GDM1 (cell line): Measurements from ENCODE around the gene BARX2.

Source experiments
- DNase-seq: peaks from one replicate; lab custom pipeline; 2025; lab: John Stamatoyannopoulos, UW

BARX2 gene

GRCh38 chr11:129402206-129403171 lies 26.8 kb downstream of the BARX2 start:
- DNase-seq, result no peak

GRCh38 chr11:129404731-129405130 lies 29.1 kb downstream of the BARX2 start:
- DNase-seq, result no peak

GRCh38 chr11:129408865-129409444 lies 33.3 kb downstream of the BARX2 start:
- DNase-seq, result no peak

- no peak for DNase-seq
Measured at GRCh38 chr11:129410395-129410960, 34.8 kb downstream of the BARX2 start.

GRCh38 chr11:129412494-129412893 lies 36.8 kb downstream of the BARX2 start:
- DNase-seq, result no peak

- no peak for DNase-seq
Measured at GRCh38 chr11:129414144-129414872, 38.7 kb downstream of the BARX2 start.

- no peak for DNase-seq
Measured at GRCh38 chr11:129416080-129416820, 40.6 kb downstream of the BARX2 start.

GRCh38 chr11:129417458-129417857 lies 41.8 kb downstream of the BARX2 start:
- no peak for DNase-seq

GRCh38 chr11:129418039-129418438 lies 42.4 kb downstream of the BARX2 start:
- DNase-seq, result no peak

GRCh38 chr11:129419386-129419785 lies 43.7 kb downstream of the BARX2 start:
- DNase-seq, result no peak

- DNase-seq, result no peak
Measured at GRCh38 chr11:129423426-129423825, 47.8 kb downstream of the BARX2 start.

- no peak for DNase-seq
Measured at GRCh38 chr11:129425214-129425613, 49.6 kb downstream of the BARX2 start.

GRCh38 chr11:129426038-129426437 lies 50.4 kb downstream of the BARX2 start:
- DNase-seq, result no peak

- DNase-seq, result no peak
Measured at GRCh38 chr11:129426776-129427175, 51.1 kb downstream of the BARX2 start.

GRCh38 chr11:129427376-129427775 lies 51.7 kb downstream of the BARX2 start:
- no peak for DNase-seq

GRCh38 chr11:129427816-129428406 lies 52.3 kb downstream of the BARX2 start:
- no peak for DNase-seq

GRCh38 chr11:129428557-129428956 lies 52.9 kb downstream of the BARX2 start:
- DNase-seq, result no peak

- DNase-seq, result no peak
Measured at GRCh38 chr11:129434641-129435498, 59.2 kb downstream of the BARX2 start.

GRCh38 chr11:129435499-129436245 lies 60.0 kb downstream of the BARX2 start:
- DNase-seq, result no peak

- DNase-seq, result no peak
Measured at GRCh38 chr11:129436573-129436972, 60.9 kb downstream of the BARX2 start.
